Lower lobe of right lung (tissue), 2 donors: ENCODE measurements around the gene DCAF4. TPM values are rescaled to one million over a fixed set of nuclear protein-coding genes. Genes with fewer than 3 reads are reported as not detected.

Experiments used
- ATAC-seq, 2 donors: fragments of 200-7000 bp; cut with Tn5 transposase; one replicate each; pipeline ENCODE4 v1.9.1; 2020 to 2022; ENCODE audit warnings: mild to moderate bottlenecking in 2 of 2, moderate library complexity in 2 of 2
- DNase-seq: peaks from one replicate; pipeline ENCODE4 v3.0.0-alpha.2; 2020
- H3K27ac ChIP-seq: fragments of 200-600 bp; one replicate; pipeline ENCODE4 v1.8.0; 2022
- H3K27me3 ChIP-seq: fragments of 200-600 bp; one replicate; pipeline ENCODE4 v1.8.0; 2022; ENCODE audit warnings: low read depth
- H3K36me3 ChIP-seq: fragments of 200-600 bp; one replicate; pipeline ENCODE4 v1.8.0; 2022; ENCODE audit warnings: mild to moderate bottlenecking
- H3K4me1 ChIP-seq: fragments of 200-600 bp; one replicate; pipeline ENCODE4 v1.8.0; 2022
- H3K4me3 ChIP-seq: fragments of 200-600 bp; one replicate; pipeline ENCODE4 v1.8.0; 2022; ENCODE audit warnings: mild to moderate bottlenecking
- H3K9me3 ChIP-seq: fragments of 200-600 bp; one replicate; pipeline ENCODE4 v1.8.0; 2022
- CTCF ChIP-seq: fragments of 200-600 bp; IDR thresholded peaks from one replicate; pipeline ENCODE4 v1.8.0; 2022; ENCODE audit warnings: antibody characterized with exemption, mild to moderate bottlenecking
- intact Hi-C: fragments of 100-400 bp; cut with DNase I; formaldehyde crosslinking; loops from one replicate; pipeline ENCODE4 v1.11.0; 2022
- total RNA-seq: library from RNA; stranded (reverse); fragmentation: NEBNext Ultra II Directional; extraction: Animal tissue kit (Norgen Biotek cat#: 25700); gene quantifications from one replicate; pipeline ENCODE4 v1.2.1, GENCODE V29; 2021
- donor health status: DM: no; HTN: yes; CAD: no; lungs with severe emphysema.

Gene DCAF4
- total RNA-seq, 1 donor from 2014 or later: 19.5 TPM

GRCh38 chr14:72943876-72944430 is 17.7 kb downstream of the DCAF4 start:
- H3K4me1 ChIP-seq: no peaks in the 10 kb centered on the region
- peaks cover 76% of the 10 kb centered on the region for H3K36me3 ChIP-seq
- TF ChIP-seq CTCF: no peak
- no peaks in the 10 kb centered on the region for H3K9me3 ChIP-seq
- H3K4me3 ChIP-seq: no peak overlapping the region
- no peak overlapping the region for H3K27ac ChIP-seq
- DNase-seq (no peak), ATAC-seq (no peak)
- H3K27me3 ChIP-seq: no peaks in the 10 kb centered on the region
- intact Hi-C loops: no loop called here

- Histone ChIP-seq H3K4me3 (no peak overlapping the region), H3K27ac (no peak overlapping the region), H3K4me1 (no peaks in the 10 kb centered on the region), H3K27me3 (no peaks in the 10 kb centered on the region), H3K36me3 (peaks cover 64% of the 10 kb centered on the region), H3K9me3 (no peaks in the 10 kb centered on the region)
- no peak for TF ChIP-seq CTCF
- DNase-seq: no peak
- intact Hi-C loops: loop anchor here (5.0 kb wide), 1 partner anchor 428 kb away; no protein-coding TSS in a partner anchor
- no peak for ATAC-seq
Observed at GRCh38 chr14:72945356-72946027, 19.2 kb downstream of the DCAF4 start.

GRCh38 chr14:72946491-72946890 is 20.2 kb downstream of the DCAF4 start:
- ATAC-seq: no peak
- Histone ChIP-seq H3K27ac (no peak overlapping the region), H3K27me3 (no peaks in the 10 kb centered on the region), H3K36me3 (peaks cover 59% of the 10 kb centered on the region), H3K9me3 (no peaks in the 10 kb centered on the region), H3K4me3 (no peak overlapping the region), H3K4me1 (no peaks in the 10 kb centered on the region)
- no peak for DNase-seq
- intact Hi-C loops: loop anchor here (5.0 kb wide), 1 partner anchor 429 kb away; no protein-coding TSS in a partner anchor
- TF ChIP-seq CTCF: no peak

GRCh38 chr14:72947366-72948160 is 21.3 kb downstream of the DCAF4 start:
- Histone ChIP-seq H3K4me1 (no peaks in the 10 kb centered on the region), H3K27ac (no peak overlapping the region), H3K9me3 (no peaks in the 10 kb centered on the region), H3K27me3 (no peaks in the 10 kb centered on the region), H3K36me3 (peaks cover 57% of the 10 kb centered on the region), H3K4me3 (no peak overlapping the region)
- intact Hi-C loops: loop anchor here (5.0 kb wide), 1 partner anchor 430 kb away; no protein-coding TSS in a partner anchor
- ATAC-seq: no peak
- no peak for TF ChIP-seq CTCF
- no peak for DNase-seq

- Histone ChIP-seq H3K4me3 (no peak overlapping the region), H3K9me3 (no peaks in the 10 kb centered on the region), H3K4me1 (no peaks in the 10 kb centered on the region), H3K36me3 (peaks cover 47% of the 10 kb centered on the region), H3K27me3 (no peaks in the 10 kb centered on the region), H3K27ac (no peak overlapping the region)
- intact Hi-C loops: loop anchor here (5.0 kb wide), 1 partner anchor 431 kb away; no protein-coding TSS in a partner anchor
- peak; percentile 87 for TF ChIP-seq CTCF
- peak in 1 of 2 donors; percentile 52 for ATAC-seq
- peak; percentile 67 for DNase-seq
Observed at GRCh38 chr14:72948481-72949138, 22.3 kb downstream of the DCAF4 start.
